CD14-positive monocyte (primary cell): Measurements from ENCODE around the gene BDH1. TPM values are rescaled to one million over a fixed set of nuclear protein-coding genes. Genes with fewer than 3 reads are reported as not detected.
A peak's percentile ranks its signal among the peaks of the same experiment; 100 is the strongest.

Experiments used
- DNase-seq, 3 donors: peaks; one replicate each; pipeline ENCODE4 v3.0.0-alpha.2; 2011 to 2022
- H2AFZ ChIP-seq: 2 replicates; pipeline ENCODE4 v1.6.0; 2012; ENCODE audit warnings: mild to moderate bottlenecking, low read depth, low read length, inconsistent platforms; ENCODE audit not compliant: insufficient read depth, poor library complexity, severe bottlenecking
- H3K27ac ChIP-seq, 2 donors: 1 replicate in 1 of 2; 2 replicates in 1 of 2; pipeline ENCODE4 v1.5.1; 2012 to 2013; ENCODE audit warnings: low read length in 2 of 2, control low read depth in 1 of 2, inconsistent platforms in 1 of 2, low read depth in 1 of 2, mild to moderate bottlenecking in 1 of 2
- H3K27me3 ChIP-seq, 2 donors: one replicate each; pipeline versions ENCODE4 v1.6.0 to v1.6.1; 2011 to 2013; ENCODE audit warnings: low read length in 2 of 2; ENCODE audit not compliant: control insufficient read depth in 2 of 2, insufficient read depth in 2 of 2
- H3K36me3 ChIP-seq, 2 donors: replicated peaks in 1 of 2; 1 replicate in 1 of 2; 2 replicates in 1 of 2; pipeline versions ENCODE4 v1.5.1 to v1.6.1; 2012 to 2013; ENCODE audit warnings: low read length in 2 of 2, control low read depth in 1 of 2, inconsistent platforms in 1 of 2, mild to moderate bottlenecking in 1 of 2; ENCODE audit not compliant: insufficient read depth in 2 of 2, control insufficient read depth in 1 of 2
- H3K4me1 ChIP-seq, 2 donors: 1 replicate in 1 of 2; 2 replicates in 1 of 2; pipeline versions ENCODE4 v1.5.1 to v1.6.1; 2012 to 2013; ENCODE audit warnings: low read length in 2 of 2, control low read depth in 1 of 2, inconsistent platforms in 1 of 2, mild to moderate bottlenecking in 1 of 2, moderate library complexity in 1 of 2; ENCODE audit not compliant: insufficient read depth in 2 of 2, control insufficient read depth in 1 of 2
- H3K4me2 ChIP-seq: replicated peaks from 2 replicates; pipeline ENCODE3; 2012; ENCODE audit warnings: low read length, moderate library complexity, mild to moderate bottlenecking; ENCODE audit not compliant: poor library complexity, severe bottlenecking; ENCODE audit errors: extremely low read depth
- H3K4me3 ChIP-seq, 3 experiments: fragments of 200-600 bp in 1 of 3; sonication (generic) in 1 of 3; replicated peaks in 1 of 3; 1 replicate in 2 of 3; 2 replicates in 1 of 3; pipeline ENCODE4 v1.5.1; 2011 to 2013; ENCODE audit warnings: low read length in 3 of 3, mild to moderate bottlenecking in 3 of 3, control low read depth in 2 of 3, low read depth in 2 of 3, inconsistent platforms in 1 of 3, moderate library complexity in 1 of 3
- H3K79me2 ChIP-seq: 2 replicates; pipeline ENCODE4 v1.6.0; 2012; ENCODE audit warnings: mild to moderate bottlenecking, control low read depth, inconsistent platforms, low read length, moderate library complexity; ENCODE audit not compliant: insufficient read depth
- H3K9ac ChIP-seq: 2 replicates; pipeline ENCODE4 v1.6.0; 2017; ENCODE audit warnings: low read length, mild to moderate bottlenecking; ENCODE audit not compliant: insufficient read depth, poor library complexity, severe bottlenecking
- H3K9me3 ChIP-seq, 2 donors: replicated peaks in 1 of 2; 1 replicate in 1 of 2; 2 replicates in 1 of 2; pipeline versions ENCODE4 v1.5.1 to v1.6.1; 2012 to 2013; ENCODE audit warnings: low read length in 2 of 2, control low read depth in 1 of 2; ENCODE audit not compliant: control insufficient read depth in 1 of 2, insufficient read depth in 1 of 2
- H4K20me1 ChIP-seq: 2 replicates; pipeline ENCODE4 v1.6.0; 2012; ENCODE audit warnings: mild to moderate bottlenecking, low read length, control low read depth, moderate library complexity; ENCODE audit not compliant: insufficient read depth
- H3K27ac Mint-ChIP-seq, 7 donors: one replicate each; pipeline ENCODE4 v1.8.0; 2020; ENCODE audit warnings: mild to moderate bottlenecking in 7 of 7, mixed read lengths in 7 of 7, moderate library complexity in 6 of 7, inconsistent platforms in 2 of 7
- H3K27me3 Mint-ChIP-seq, 3 donors: one replicate each; pipeline ENCODE4 v1.8.0; 2021 to 2022; ENCODE audit warnings: low read depth in 3 of 3, mild to moderate bottlenecking in 3 of 3, mixed read lengths in 3 of 3, moderate library complexity in 3 of 3, inconsistent platforms in 1 of 3
- H3K36me3 Mint-ChIP-seq, 2 donors: one replicate each; pipeline ENCODE4 v1.8.0; 2020; ENCODE audit warnings: mixed read lengths in 2 of 2, inconsistent platforms in 1 of 2, mild to moderate bottlenecking in 1 of 2
- H3K4me1 Mint-ChIP-seq: one replicate; pipeline ENCODE4 v1.8.0; 2020; ENCODE audit warnings: mild to moderate bottlenecking, mixed read lengths
- H3K4me3 Mint-ChIP-seq, 2 donors: one replicate each; pipeline ENCODE4 v1.8.0; 2020; ENCODE audit warnings: mild to moderate bottlenecking in 2 of 2, mixed read lengths in 2 of 2, moderate library complexity in 1 of 2
- H3K9me3 Mint-ChIP-seq, 7 donors: one replicate each; pipeline ENCODE4 v1.8.0; 2020 to 2022; ENCODE audit warnings: mixed read lengths in 7 of 7, mild to moderate bottlenecking in 6 of 7, moderate library complexity in 6 of 7, inconsistent platforms in 2 of 7
- CTCF ChIP-seq: fragments of 200-600 bp; IDR thresholded peaks from one replicate; pipeline ENCODE4 v1.8.0; 2022; ENCODE audit warnings: antibody characterized with exemption, mild to moderate bottlenecking
- WGBS: methylation state at CpG from one replicate; pipeline ENCODE4 v1.1.5; 2013; ENCODE audit warnings: missing lambda C conversion rate; ENCODE audit not compliant: insufficient coverage; 5-methylcytosine and 5-hydroxymethylcytosine counted together
- intact Hi-C, 2 donors: fragments of 100-400 bp; cut with micrococcal nuclease; formaldehyde crosslinking; loops; one replicate each; pipeline versions ENCODE4 v1.15.0 to v1.15.1; 2023
- polyA plus RNA-seq, 3 donors: library from polyadenylated mRNA; depleted of rRNA in 1 of 3; unstranded in 2 of 3; stranded (reverse) in 1 of 3; fragments of 300-500 nt in 2 of 3; fragments of >200 nt in 1 of 3; fragmentation: Illumina TruSeq in 2 of 3; gene quantifications; 1 replicate in 2 of 3; 2 replicates in 1 of 3; pipeline ENCODE4 v1.2.3, GENCODE V29; 2012 to 2021

The BDH1 gene
- polyA plus RNA-seq, 3 donors, result 2.8 to 5.3 (median 5.2) TPM

GRCh38 chr3:197504229-197504628, 51.5 kb downstream of the BDH1 start:
- H3K4me1 ChIP-seq, result peaks cover 7 to 10% of the 10 kb centered on the region in 2 donors
- peaks cover 0 to 5% of the 10 kb centered on the region in 2 donors for H3K9me3 ChIP-seq
- no peaks in the 10 kb centered on the region for H3K36me3 ChIP-seq
- no peak for DNase-seq
- H4K20me1 ChIP-seq, result no peaks in the 10 kb centered on the region
- no peaks in the 10 kb centered on the region for H3K79me2 ChIP-seq
- Mint-ChIP-seq H3K27me3 (peaks cover 2 to 8% (median 2%) of the 10 kb centered on the region in 3 donors), H3K36me3 (no peaks in the 10 kb centered on the region), H3K9me3 (peaks cover 0 to 3% (median 0%) of the 10 kb centered on the region in 7 donors), H3K4me1 (peaks cover 7% of the 10 kb centered on the region), H3K4me3 (no peak overlapping the region), H3K27ac (no peak overlapping the region)
- no peak overlapping the region for H3K27ac ChIP-seq
- H2AFZ ChIP-seq, result no peak overlapping the region
- intact Hi-C loops, result no loop called here
- no peaks in the 10 kb centered on the region for H3K27me3 ChIP-seq
- H3K4me3 ChIP-seq, result no peak overlapping the region
- 78% methylated on average over 4 of the region's 7 CpGs for WGBS
- TF ChIP-seq CTCF, result no peak
- no peak overlapping the region for H3K9ac ChIP-seq
- no peak overlapping the region for H3K4me2 ChIP-seq

GRCh38 chr3:197503652-197504051, 52.1 kb downstream of the BDH1 start:
- Histone ChIP-seq H2AFZ (no peak overlapping the region), H3K9me3 (peaks cover 0 to 8% of the 10 kb centered on the region in 2 donors), H3K79me2 (no peaks in the 10 kb centered on the region), H3K4me3 (no peak overlapping the region), H3K4me2 (no peak overlapping the region), H3K4me1 (peaks cover 7 to 10% of the 10 kb centered on the region in 2 donors), H4K20me1 (no peaks in the 10 kb centered on the region), H3K36me3 (no peaks in the 10 kb centered on the region), H3K27me3 (no peaks in the 10 kb centered on the region), H3K27ac (no peak overlapping the region), H3K9ac (no peak overlapping the region)
- Mint-ChIP-seq H3K9me3 (peaks cover 0 to 4% (median under 1%) of the 10 kb centered on the region in 7 donors), H3K27me3 (peaks cover 0 to 8% (median 3%) of the 10 kb centered on the region in 3 donors), H3K4me3 (no peak overlapping the region), H3K36me3 (no peaks in the 10 kb centered on the region), H3K27ac (peak overlapping the region in 1 of 7 donors; percentile 28), H3K4me1 (peaks cover 7% of the 10 kb centered on the region)
- no peak for DNase-seq
- intact Hi-C loops, result no loop called here
- WGBS, result no CpG with 5 or more reads among the region's 1 CpG
- TF ChIP-seq CTCF, result no peak
